ENCODE results near the gene SH3PXD2A.

DNA sequence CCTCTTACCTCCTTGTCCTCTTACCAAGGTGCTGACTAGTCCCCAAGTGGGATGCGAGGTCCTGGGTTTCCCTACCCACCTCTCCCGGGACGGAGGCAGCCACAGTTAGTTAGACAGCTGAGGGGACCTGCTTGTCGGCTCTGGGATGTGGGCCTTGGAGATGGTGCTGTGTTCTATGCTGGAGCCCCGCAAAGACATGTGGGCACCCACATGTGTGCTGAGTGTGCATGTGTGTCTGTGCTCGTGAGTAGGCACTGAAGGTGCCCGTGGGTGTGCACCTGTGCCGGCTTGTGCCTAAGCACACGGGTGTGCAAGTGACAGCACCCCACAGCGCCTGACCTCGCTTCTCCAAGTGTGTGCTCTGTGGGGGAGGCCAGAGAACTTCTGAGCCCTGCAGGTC lies 299.7 kb downstream of the SH3PXD2A start:
- TF ChIP-seq CTCF (IDR thresholded peaks at IDR 0.05) (no peak), POLR2A (IDR thresholded peaks at IDR 0.05) (no peak)
